Esophagus muscularis mucosa (tissue), 3 donors: Measurements from ENCODE around the gene CCDC183.

Source experiments
- POLR2A ChIP-seq: fragments of 450-650 bp; IDR thresholded peaks from one replicate; pipeline ENCODE4 v1.6.1; 2017; ENCODE audit warnings: antibody characterized with exemption, moderate library complexity, mild to moderate bottlenecking, low read depth
- TF ChIP-seq, protein P1 (sequence below), 3 experiments: fragments of 200-600 bp in 2 of 3; fragments of 450-650 bp in 1 of 3; sonication (generic) in 2 of 3; IDR thresholded peaks; one replicate each; pipeline ENCODE4 v1.5.1; 2017 to 2019; ENCODE audit warnings: antibody characterized with exemption in 3 of 3, mild to moderate bottlenecking in 2 of 3, moderate library complexity in 1 of 3

DNA sequence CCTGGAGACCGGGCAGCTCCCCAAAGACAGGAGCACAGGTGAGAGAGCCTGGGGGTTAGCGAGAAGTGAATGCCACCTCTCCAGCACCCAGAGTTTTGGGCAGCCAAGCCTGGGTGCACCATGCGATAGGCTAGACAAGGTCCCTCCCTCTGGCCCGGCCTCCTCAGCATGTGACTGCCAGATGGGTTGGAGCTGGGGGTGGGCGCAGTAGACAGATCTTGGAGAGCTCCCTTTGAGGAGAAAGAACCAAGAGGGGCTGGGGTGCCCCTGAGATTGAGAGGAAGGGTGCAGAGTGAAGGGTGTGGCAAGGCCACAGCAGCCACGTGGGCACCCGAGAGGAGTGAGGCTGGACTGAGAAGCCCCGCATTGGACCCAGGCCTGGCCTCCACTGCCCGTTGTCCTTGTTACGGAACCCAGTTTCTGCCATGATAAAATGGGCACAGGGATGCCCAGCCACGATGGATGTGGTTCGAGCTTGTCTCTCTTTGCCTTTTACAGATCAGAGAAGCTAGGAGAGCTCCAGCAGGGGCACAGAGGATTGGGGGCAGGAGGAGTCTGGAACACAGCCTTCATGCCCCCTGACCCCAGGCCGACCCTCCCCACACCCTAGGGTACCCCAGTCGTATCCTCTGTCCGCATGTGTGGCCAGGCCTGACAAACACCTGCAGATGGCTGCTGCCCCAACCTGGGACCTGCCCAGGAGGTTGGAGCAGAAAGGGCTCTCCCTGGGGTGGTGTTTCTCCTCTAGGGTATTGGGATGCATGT is 3.6 kb upstream of the CCDC183 start:
- TF ChIP-seq, protein P1, sequence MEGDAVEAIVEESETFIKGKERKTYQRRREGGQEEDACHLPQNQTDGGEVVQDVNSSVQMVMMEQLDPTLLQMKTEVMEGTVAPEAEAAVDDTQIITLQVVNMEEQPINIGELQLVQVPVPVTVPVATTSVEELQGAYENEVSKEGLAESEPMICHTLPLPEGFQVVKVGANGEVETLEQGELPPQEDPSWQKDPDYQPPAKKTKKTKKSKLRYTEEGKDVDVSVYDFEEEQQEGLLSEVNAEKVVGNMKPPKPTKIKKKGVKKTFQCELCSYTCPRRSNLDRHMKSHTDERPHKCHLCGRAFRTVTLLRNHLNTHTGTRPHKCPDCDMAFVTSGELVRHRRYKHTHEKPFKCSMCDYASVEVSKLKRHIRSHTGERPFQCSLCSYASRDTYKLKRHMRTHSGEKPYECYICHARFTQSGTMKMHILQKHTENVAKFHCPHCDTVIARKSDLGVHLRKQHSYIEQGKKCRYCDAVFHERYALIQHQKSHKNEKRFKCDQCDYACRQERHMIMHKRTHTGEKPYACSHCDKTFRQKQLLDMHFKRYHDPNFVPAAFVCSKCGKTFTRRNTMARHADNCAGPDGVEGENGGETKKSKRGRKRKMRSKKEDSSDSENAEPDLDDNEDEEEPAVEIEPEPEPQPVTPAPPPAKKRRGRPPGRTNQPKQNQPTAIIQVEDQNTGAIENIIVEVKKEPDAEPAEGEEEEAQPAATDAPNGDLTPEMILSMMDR (IDR thresholded peaks at IDR 0.05) = no peak
- no peak for TF ChIP-seq POLR2A
